K562 (cell line): ENCODE data around the gene KCNA10. TPM values are rescaled to one million over a fixed set of nuclear protein-coding genes. Genes with fewer than 3 reads are reported as not detected.

ENCODE experiments used
- ATAC-seq: fragments of 200-7000 bp; cut with Tn5 transposase; 3 replicates; pipeline ENCODE4 v1.9.1; 2020; ENCODE audit warnings: moderate library complexity
- BruUV-seq: library from RNA; stranded (reverse); fragments of 400-500 nt; replicated peaks from 2 replicates; lab custom pipeline; 2021; lab: Mats Ljungman, UMichigan
- CTCF ChIA-PET: fragments of 300-600 bp; formaldehyde crosslinking; extraction: SDS; loops from one replicate; lab custom pipeline; 2021; ENCODE audit warnings: low intra/inter-chr PET ratio; lab: Yijun Ruan, JAX
- POLR2A ChIA-PET: fragments of 300-600, 350-650 bp; sonication (Branson Sonifier 250); formaldehyde crosslinking; extraction: SDS; loops from one replicate; lab custom pipeline; 2021; ENCODE audit warnings: antibody characterized with exemption, inconsistent platforms; lab: Yijun Ruan, JAX
- DNase-seq, 4 experiments: peaks; one replicate each; pipeline versions ENCODE4 v3.0.0 to v3.0.0-alpha.2; 2011 to 2018; ENCODE audit warnings: low spot score in 3 of 4, mixed read lengths in 3 of 4; ENCODE audit errors: extremely low read depth in 1 of 4
- FAIRE-seq: peaks from 2 replicates; lab custom pipeline; 2011; peaks lifted over from hg19 to GRCh38; lab: Jason Lieb, UNC
- H2AFZ ChIP-seq: 2 replicates; pipeline ENCODE4 v1.6.0; 2011; ENCODE audit warnings: low read depth, low read length, control low read depth, inconsistent platforms
- H3K27ac ChIP-seq: fragments of 200-600 bp; 3 replicates; pipeline ENCODE4 v1.8.0; 2011; ENCODE audit warnings: low read depth, mild to moderate bottlenecking, control low read depth, inconsistent platforms, low read length, moderate library complexity, mixed read lengths; ENCODE audit errors: extremely low read depth
- H3K27me3 ChIP-seq, 2 experiments: fragments of 300-600 bp in 1 of 2; 2 replicates in 1 of 2; 3 replicates in 1 of 2; pipeline versions ENCODE4 v1.6.0 to v1.8.0; 2011; ENCODE audit warnings: inconsistent platforms in 2 of 2, low read length in 2 of 2, mild to moderate bottlenecking in 1 of 2, mixed read lengths in 1 of 2, moderate library complexity in 1 of 2; ENCODE audit not compliant: control insufficient read depth in 2 of 2, insufficient read depth in 2 of 2
- H3K36me3 ChIP-seq: fragments of 300-600 bp; 3 replicates; pipeline ENCODE4 v1.8.0; 2011; ENCODE audit warnings: mild to moderate bottlenecking, low read length, inconsistent platforms; ENCODE audit not compliant: control insufficient read depth, insufficient read depth
- H3K4me1 ChIP-seq, 2 experiments: fragments of 200-600 bp in 1 of 2; replicated peaks in 1 of 2; 2 replicates in 1 of 2; 3 replicates in 1 of 2; pipeline versions ENCODE4 v1.5.1 to v1.8.0; 2011; ENCODE audit warnings: inconsistent platforms in 2 of 2, low read length in 2 of 2, mild to moderate bottlenecking in 1 of 2, mixed read lengths in 1 of 2, moderate library complexity in 1 of 2; ENCODE audit not compliant: control insufficient read depth in 2 of 2, insufficient read depth in 2 of 2
- H3K4me2 ChIP-seq: 2 replicates; pipeline ENCODE4 v1.6.1; 2011; ENCODE audit warnings: low read length, control low read depth, inconsistent platforms, mixed read lengths; ENCODE audit not compliant: insufficient read depth
- H3K4me3 ChIP-seq: fragments of 200-600 bp; sonication (generic), shearing (Covaris generic); 2 replicates; pipeline ENCODE4 v1.5.1; 2016; ENCODE audit warnings: control low read depth, inconsistent platforms
- H3K79me2 ChIP-seq: fragments of 200-600 bp; 3 replicates; pipeline ENCODE4 v1.8.0; 2011; ENCODE audit warnings: low read length, inconsistent platforms; ENCODE audit not compliant: control insufficient read depth, insufficient read depth
- H3K9ac ChIP-seq, 2 experiments: 2 replicates each; pipeline versions ENCODE4 v1.6.0 to v1.6.1; 2011; ENCODE audit warnings: low read depth in 2 of 2, low read length in 2 of 2, control low read depth in 1 of 2, inconsistent platforms in 1 of 2, mild to moderate bottlenecking in 1 of 2, mixed read lengths in 1 of 2; ENCODE audit not compliant: insufficient read depth in 1 of 2
- H3K9me1 ChIP-seq: one replicate; pipeline ENCODE4 v1.6.0; 2011; ENCODE audit warnings: inconsistent platforms, mild to moderate bottlenecking, low read length, moderate library complexity; ENCODE audit not compliant: control insufficient read depth, insufficient read depth
- H3K9me3 ChIP-seq: replicated peaks from 2 replicates; pipeline ENCODE4 v1.5.1; 2011; ENCODE audit warnings: low read depth, low read length, inconsistent platforms; ENCODE audit not compliant: control insufficient read depth, insufficient read depth
- H4K20me1 ChIP-seq: replicated peaks from 2 replicates; pipeline ENCODE4 v1.6.1; 2011; ENCODE audit warnings: low read length, inconsistent platforms, mixed read lengths; ENCODE audit not compliant: control insufficient read depth, insufficient read depth
- BCOR ChIP-seq: fragments of 450-650 bp; IDR thresholded peaks from 2 replicates; pipeline ENCODE4 v1.6.1; 2016
- COPS2 ChIP-seq: fragments of 450-650 bp; conservative IDR thresholded peaks from 2 replicates; pipeline ENCODE4 v1.6.1; 2016; ENCODE audit warnings: mild to moderate bottlenecking, moderate library complexity
- CTCF ChIP-seq, 3 experiments: IDR thresholded peaks in 2 of 3; conservative IDR thresholded peaks in 1 of 3; 2 replicates each; pipeline ENCODE4 v1.5.1; 2011 to 2012; ENCODE audit warnings: low read length in 3 of 3, mild to moderate bottlenecking in 3 of 3, control low read depth in 2 of 3, improper control_type of control experiment in 1 of 3, inconsistent platforms in 1 of 3, low read depth in 1 of 3, mixed read lengths in 1 of 3, moderate library complexity in 1 of 3; ENCODE audit not compliant: insufficient read depth in 2 of 3
- E2F4 ChIP-seq: sonication (generic); formaldehyde crosslinking; IDR thresholded peaks from 2 replicates; pipeline ENCODE4 v1.8.0; 2022; ENCODE audit warnings: mild to moderate bottlenecking, low read depth, missing genetic modification reagents
- ELK3 ChIP-seq: fragments of 450-650 bp; formaldehyde crosslinking; IDR thresholded peaks from 2 replicates; pipeline ENCODE4 v1.4.0; 2020; ENCODE audit warnings: mild to moderate bottlenecking
- MAX ChIP-seq: sonication (generic); formaldehyde crosslinking; IDR thresholded peaks from 2 replicates; pipeline ENCODE4 v1.9.0; 2022; ENCODE audit warnings: mild to moderate bottlenecking, missing genetic modification reagents
- NR2C2 ChIP-seq, 2 experiments: fragments of 200-800 bp in 1 of 2; sonication (Bioruptor generic) in 1 of 2; sonication (generic) in 1 of 2; formaldehyde crosslinking in 1 of 2; IDR thresholded peaks; 2 replicates each; pipeline versions ENCODE4 v1.6.1 to v1.8.0; 2016 to 2022; ENCODE audit warnings: mild to moderate bottlenecking in 1 of 2, missing compliant biosample characterization in 1 of 2, missing genetic modification characterization in 1 of 2, missing genetic modification reagents in 1 of 2
- RAD21 ChIP-seq, 2 experiments: fragments of 250-450 bp in 1 of 2; fragments of 450-650 bp in 1 of 2; sonication (Bioruptor Pico) in 1 of 2; formaldehyde crosslinking in 1 of 2; IDR thresholded peaks in 1 of 2; conservative IDR thresholded peaks in 1 of 2; 2 replicates each; pipeline versions ENCODE4 v1.4.0 to v1.8.0; 2020 to 2022; ENCODE audit warnings: mild to moderate bottlenecking in 2 of 2, moderate library complexity in 1 of 2
- ZBTB26 ChIP-seq: fragments of 450-650 bp; formaldehyde crosslinking; IDR thresholded peaks from 2 replicates; pipeline ENCODE4 v1.4.0; 2022; ENCODE audit warnings: missing genetic modification characterization
- ZBTB8A ChIP-seq: fragments of 450-650 bp; IDR thresholded peaks from 2 replicates; pipeline ENCODE4 v1.6.1; 2018; ENCODE audit warnings: mild to moderate bottlenecking, moderate library complexity; ENCODE audit not compliant: partially characterized antibody
- WGBS: fragments of 100-300 bp; shearing (Covaris generic); methylation state at CpG from one replicate; pipeline ENCODE4 v1.1.6; 2016; ENCODE audit warnings: low coverage, mixed read lengths; ENCODE audit not compliant: insufficient coverage; ENCODE audit errors: missing lambda C conversion rate; 5-methylcytosine and 5-hydroxymethylcytosine counted together
- in situ Hi-C: fragments of 300-500 bp; cut with MboI; formaldehyde crosslinking; loops from 4 replicates; pipeline ENCODE4 v1.15.0; 2018; ENCODE audit warnings: inconsistent platforms, mixed read lengths
- intact Hi-C: fragments of 100-400 bp; cut with micrococcal nuclease; formaldehyde crosslinking; loops from 2 replicates; pipeline ENCODE4 v1.14.2; 2022
- polyA plus RNA-seq, 8 experiments: library from polyadenylated mRNA; depleted of rRNA in 4 of 8; stranded (reverse) in 5 of 8; unstranded in 3 of 8; fragments of >200 nt; fragmentation: Nextera tagmentation in 2 of 8; fragmentation: Illumina TruSeq in 1 of 8; extraction: Ambion mirVana in 2 of 8; extraction: Trizol in 1 of 8; gene quantifications; 2 replicates each; pipeline versions ENCODE4 v1.2.1 to v1.2.3, GENCODE V29; 2011 to 2014; ENCODE audit warnings: inconsistent platforms in 1 of 8, missing spikeins in 1 of 8
- total RNA-seq, 7 experiments: library from RNA; depleted of rRNA in 6 of 7; stranded (reverse); fragments of >200 nt in 6 of 7; fragmentation: Illumina TruSeq in 2 of 7; extraction: Trizol in 2 of 7; gene quantifications; 2 replicates each; pipeline versions ENCODE4 v1.2.1 to v1.2.3, GENCODE V29; 2011 to 2021; ENCODE audit warnings: low replicate concordance in 1 of 7

Gene KCNA10
- total and polyA plus RNA-seq, 9 of the 15 experiments (the other 6 are each of a cell fraction or from before 2014, with no cell fraction given) = not detected

GRCh38 chr1:110472546-110472945 lies 46.4 kb downstream of the KCNA10 start (continued):
- TF ChIP-seq ZBTB26 (CRISPR knock-in tag) = no peak

GRCh38 chr1:110471131-110471530 lies 47.8 kb downstream of the KCNA10 start:
- no peak overlapping the region for H2AFZ ChIP-seq
- FAIRE-seq (peak; percentile 54), ATAC-seq (peak; percentile 44; the same call in 1 of the 3 replicates), DNase-seq (no peak)
- no peak overlapping the region for H3K4me3 ChIP-seq
- H3K27me3 ChIP-seq = peaks cover 7 to 13% of the 10 kb centered on the region in 2 experiments; a peak in 3 of 5 replicates
- no peaks in the 10 kb centered on the region; a peak in 1 of 5 replicates for H3K4me1 ChIP-seq
- no TSS peak for BruUV-seq
- 2% methylated on average over 3 of the region's 3 CpGs for WGBS
- in situ Hi-C loops (no loop called here), intact Hi-C loops (no loop called here)
- no peaks in the 10 kb centered on the region for H3K36me3 ChIP-seq
- TF ChIP-seq COPS2 = no peak
- TF ChIP-seq CTCF (IDR thresholded peaks at IDR 0.05 in 2 of 3, conservative IDR thresholded peaks at IDR 0.05 in 1 of 3; ENCODE audit: insufficient read depth in 2 of 3, low read depth in 1 of 3, low read length in 3 of 3) = peak in 2 of 3 experiments; percentile 34 to 36; a peak in 3 of 6 replicates
- 0 out of 4 replicates have a peak, but pooled peaks of 1 of the 2 experiments have one; percentile 12 for TF ChIP-seq RAD21 (CRISPR knock-in tag; conservative IDR thresholded peaks at IDR 0.05 in 1 of 2, IDR thresholded peaks at IDR 0.05 in 1 of 2)
- TF ChIP-seq NR2C2 (CRISPR knock-in tag; IDR thresholded peaks at IDR 0.05) = no peak
- no peak for TF ChIP-seq NR2C2 (tag; IDR thresholded peaks at IDR 0.05)
- TF ChIP-seq ZBTB8A = no peak
- TF ChIP-seq MAX (CRISPR knock-in tag) = no peak
- no peak for TF ChIP-seq E2F4
- TF ChIP-seq ELK3 (CRISPR knock-in tag) = no peak
- no peak for TF ChIP-seq BCOR
- H3K27ac ChIP-seq = no peak overlapping the region
- ChIA-PET CTCF (interaction anchor here (1.1 kb wide), 1 partner anchor 268 kb away, joined by 4 read pairs; no protein-coding TSS in a partner anchor), POLR2A (no interaction called here)
- H3K4me2 ChIP-seq = no peak overlapping the region
- no peaks in the 10 kb centered on the region for H3K9me1 ChIP-seq
- no peak overlapping the region for H3K9ac ChIP-seq
- peaks cover 3% of the 10 kb centered on the region; the same call in 1 of the 2 replicates for H4K20me1 ChIP-seq
- H3K9me3 ChIP-seq = no peaks in the 10 kb centered on the region
- H3K79me2 ChIP-seq = no peaks in the 10 kb centered on the region
